DND-41 (cell line): ENCODE measurements around the gene TRPM3.
"Not testable (repeated sequence)": the region's sequence is repeated elsewhere in the genome, so short reads cannot be mapped to it uniquely, and the experiment has no call there.

Experiments used
- ATAC-seq: fragments of 200-7000 bp; cut with Tn5 transposase; 3 replicates; pipeline ENCODE4 v1.9.1; 2021; ENCODE audit warnings: low read depth; ENCODE audit not compliant: insufficient read depth
- DNase-seq: peaks from one replicate; pipeline ENCODE4 v3.0.0-alpha.2; 2020
- H2AFZ ChIP-seq: 2 replicates; pipeline ENCODE4 v1.6.0; 2012; ENCODE audit warnings: low read depth, low read length
- H3K27ac ChIP-seq: 2 replicates; pipeline ENCODE4 v1.5.1; 2012; ENCODE audit warnings: low read length, inconsistent platforms
- H3K27me3 ChIP-seq: fragments of 200-600 bp; sonication (generic); 2 replicates; pipeline ENCODE4 v1.6.0; 2012; ENCODE audit warnings: low read length, mild to moderate bottlenecking, inconsistent platforms; ENCODE audit not compliant: insufficient read depth, poor library complexity
- H3K36me3 ChIP-seq: 2 replicates; pipeline ENCODE4 v1.5.1; 2012; ENCODE audit warnings: low read length, inconsistent platforms; ENCODE audit not compliant: insufficient read depth
- H3K4me1 ChIP-seq: 2 replicates; pipeline ENCODE4 v1.5.1; 2012; ENCODE audit warnings: mild to moderate bottlenecking, low read length; ENCODE audit not compliant: insufficient read depth
- H3K4me2 ChIP-seq: 2 replicates; pipeline ENCODE4 v1.6.0; 2012; ENCODE audit warnings: mild to moderate bottlenecking, moderate library complexity, low read length, inconsistent platforms; ENCODE audit not compliant: insufficient read depth
- H3K4me3 ChIP-seq, 2 experiments: fragments of 200-600 bp in 1 of 2; shearing (Covaris generic) in 1 of 2; 2 replicates each; pipeline ENCODE4 v1.5.1; 2012 to 2016; ENCODE audit warnings: inconsistent platforms in 2 of 2, low read length in 2 of 2, mild to moderate bottlenecking in 2 of 2, low read depth in 1 of 2, moderate library complexity in 1 of 2
- H3K79me2 ChIP-seq: 2 replicates; pipeline ENCODE4 v1.6.0; 2012; ENCODE audit warnings: low read length, inconsistent platforms; ENCODE audit not compliant: insufficient read depth
- H3K9ac ChIP-seq: 2 replicates; pipeline ENCODE4 v1.6.0; 2012; ENCODE audit warnings: low read depth, mild to moderate bottlenecking, inconsistent platforms, low read length, moderate library complexity
- H3K9me3 ChIP-seq: 2 replicates; pipeline ENCODE4 v1.5.1; 2012; ENCODE audit warnings: low read length, moderate library complexity, mild to moderate bottlenecking, inconsistent platforms; ENCODE audit not compliant: insufficient read depth, severe bottlenecking
- H4K20me1 ChIP-seq: 2 replicates; pipeline ENCODE4 v1.6.0; 2012; ENCODE audit warnings: low read length; ENCODE audit not compliant: insufficient read depth
- CTCF ChIP-seq: IDR thresholded peaks from 2 replicates; pipeline ENCODE4 v1.5.1; 2012; ENCODE audit warnings: borderline replicate concordance, low read length, moderate library complexity, mild to moderate bottlenecking; ENCODE audit not compliant: poor library complexity, severe bottlenecking; ENCODE audit errors: extremely low read depth
- EZH2 ChIP-seq: IDR thresholded peaks from 3 replicates; pipeline ENCODE4 v1.6.1; 2012; ENCODE audit warnings: borderline replicate concordance, low read depth, mild to moderate bottlenecking, moderate library complexity, low read length, inconsistent platforms; ENCODE audit not compliant: severe bottlenecking

The TRPM3 gene

GRCh38 chr9:70746316-70746715 lies 375.1 kb downstream of the TRPM3 start:
- ATAC-seq (no peak), DNase-seq (no peak)
- Histone ChIP-seq H3K9ac (no peak overlapping the region), H3K4me2 (no peak overlapping the region), H3K36me3 (no peaks in the 10 kb centered on the region), H4K20me1 (no peaks in the 10 kb centered on the region), H3K27me3 (no peaks in the 10 kb centered on the region), H3K79me2 (no peaks in the 10 kb centered on the region), H3K4me1 (no peaks in the 10 kb centered on the region), H3K4me3 (no peak overlapping the region), H2AFZ (no peak overlapping the region), H3K27ac (no peak overlapping the region), H3K9me3 (no peaks in the 10 kb centered on the region)
- TF ChIP-seq EZH2: no peak
- no peak for TF ChIP-seq CTCF

- ATAC-seq: not testable (repeated sequence)
These were observed 396.6 kb downstream of the TRPM3 start for GRCh38 chr9:70724794-70725193.

GRCh38 chr9:70724025-70724424 lies 397.4 kb downstream of the TRPM3 start:
- not testable (repeated sequence) for H3K4me1 ChIP-seq, H3K9ac ChIP-seq, H3K4me2 ChIP-seq, H3K4me3 ChIP-seq, H4K20me1 ChIP-seq, H2AFZ ChIP-seq, H3K27ac ChIP-seq, H3K9me3 ChIP-seq, DNase-seq, ATAC-seq, H3K27me3 ChIP-seq, H3K36me3 ChIP-seq, H3K79me2 ChIP-seq

More at GRCh38 chr9:70724794-70725193, 396.6 kb downstream of the TRPM3 start:
- not testable (repeated sequence) for DNase-seq, H3K27me3 ChIP-seq, H4K20me1 ChIP-seq, H3K79me2 ChIP-seq, H3K4me3 ChIP-seq, H3K4me1 ChIP-seq, H3K9ac ChIP-seq, H3K27ac ChIP-seq, H3K9me3 ChIP-seq, H2AFZ ChIP-seq, H3K4me2 ChIP-seq, H3K36me3 ChIP-seq

GRCh38 chr9:70706797-70707196 lies 414.6 kb downstream of the TRPM3 start:
- H3K4me1 ChIP-seq, H3K9ac ChIP-seq, ATAC-seq, DNase-seq, H3K4me3 ChIP-seq, H3K27me3 ChIP-seq, H3K4me2 ChIP-seq, H3K9me3 ChIP-seq, H3K27ac ChIP-seq, H2AFZ ChIP-seq, H3K79me2 ChIP-seq, H3K36me3 ChIP-seq, H4K20me1 ChIP-seq: not testable (repeated sequence)

- Histone ChIP-seq H3K9ac (no peak overlapping the region), H4K20me1 (no peaks in the 10 kb centered on the region), H2AFZ (no peak overlapping the region), H3K4me1 (no peaks in the 10 kb centered on the region), H3K36me3 (no peaks in the 10 kb centered on the region), H3K79me2 (no peaks in the 10 kb centered on the region), H3K27ac (no peak overlapping the region), H3K27me3 (no peaks in the 10 kb centered on the region), H3K9me3 (no peaks in the 10 kb centered on the region), H3K4me3 (no peak overlapping the region), H3K4me2 (no peak overlapping the region)
- no peak for DNase-seq
- no peak for ATAC-seq
- no peak for TF ChIP-seq EZH2
- no peak for TF ChIP-seq CTCF
These were observed 420.3 kb downstream of the TRPM3 start for GRCh38 chr9:70701163-70701562.
